Loucy (cell line): ENCODE measurements around the gene NPPA.

Source experiments
- H2AFZ ChIP-seq: fragments of 200-600 bp; sonication (generic); 2 replicates; pipeline ENCODE4 v1.6.0; 2016; ENCODE audit warnings: antibody characterized with exemption, mild to moderate bottlenecking, low read length, moderate library complexity
- H3F3A ChIP-seq: fragments of 200-600 bp; 2 replicates; pipeline ENCODE4 v1.6.0; 2016; ENCODE audit warnings: antibody characterized with exemption, low read depth, mild to moderate bottlenecking
- H3K27me3 ChIP-seq: fragments of 200-600 bp; sonication (generic); 2 replicates; pipeline ENCODE4 v1.6.1; 2014; ENCODE audit warnings: low read length, mild to moderate bottlenecking; ENCODE audit not compliant: insufficient read depth, poor library complexity, severe bottlenecking
- H3K36me3 ChIP-seq: fragments of 200-600 bp; sonication (generic); 2 replicates; pipeline ENCODE4 v1.6.1; 2016; ENCODE audit warnings: low read length; ENCODE audit not compliant: insufficient read depth
- H3K4me1 ChIP-seq: fragments of 200-600 bp; sonication (generic); 2 replicates; pipeline ENCODE4 v1.5.1; 2014; ENCODE audit warnings: low read length, mild to moderate bottlenecking; ENCODE audit not compliant: insufficient read depth, poor library complexity, severe bottlenecking
- H3K4me2 ChIP-seq: fragments of 200-600 bp; sonication (generic); 2 replicates; pipeline ENCODE4 v1.6.0; 2014; ENCODE audit warnings: antibody characterized with exemption, low read length, low read depth, mild to moderate bottlenecking; ENCODE audit not compliant: poor library complexity, severe bottlenecking
- H3K4me3 ChIP-seq: fragments of 200-600 bp; sonication (generic); 2 replicates; pipeline ENCODE4 v1.5.1; 2014; ENCODE audit warnings: low read length, mild to moderate bottlenecking, mixed read lengths; ENCODE audit not compliant: poor library complexity, severe bottlenecking
- H3K79me2 ChIP-seq: fragments of 200-600 bp; sonication (generic); 2 replicates; pipeline ENCODE4 v1.6.1; 2014; ENCODE audit warnings: low read length; ENCODE audit not compliant: insufficient read depth
- H3K9ac ChIP-seq: fragments of 200-600 bp; sonication (generic); 2 replicates; pipeline ENCODE4 v1.6.0; 2014; ENCODE audit warnings: mild to moderate bottlenecking, low read depth, low read length, moderate library complexity; ENCODE audit not compliant: poor library complexity, severe bottlenecking
- H3K9me2 ChIP-seq: fragments of 200-600 bp; sonication (generic); replicated peaks from 2 replicates; pipeline ENCODE4 v1.6.1; 2016; ENCODE audit warnings: low read depth, low read length, mixed read lengths
- H3K9me3 ChIP-seq: fragments of 200-600 bp; sonication (generic); 2 replicates; pipeline ENCODE4 v1.6.1; 2014; ENCODE audit warnings: mild to moderate bottlenecking, antibody characterized with exemption, low read length, low read depth; ENCODE audit not compliant: insufficient read depth
- H4K20me1 ChIP-seq: fragments of 200-600 bp; sonication (generic); 2 replicates; pipeline ENCODE4 v1.6.0; 2014; ENCODE audit warnings: antibody characterized with exemption, low read length, mild to moderate bottlenecking; ENCODE audit not compliant: insufficient read depth, poor library complexity, severe bottlenecking
- CTCF ChIP-seq: fragments of 200-600 bp; sonication (generic); conservative IDR thresholded peaks from 2 replicates; pipeline ENCODE4 v1.5.1; 2014; ENCODE audit warnings: mild to moderate bottlenecking, antibody characterized with exemption, low read length
- EZH2phosphoT487 ChIP-seq: fragments of 200-600 bp; IDR thresholded peaks from 2 replicates; pipeline ENCODE4 v1.6.1; 2018; ENCODE audit warnings: antibody characterized with exemption, mild to moderate bottlenecking, moderate library complexity, borderline replicate concordance

The NPPA gene

GRCh38 chr1:11850156-11850555, 2.6 kb upstream of the NPPA start:
- Histone ChIP-seq H3K9ac (no peak overlapping the region), H3K79me2 (no peaks in the 10 kb centered on the region), H3K36me3 (no peaks in the 10 kb centered on the region), H3K27me3 (no peaks in the 10 kb centered on the region), H3K4me1 (no peaks in the 10 kb centered on the region), H3K9me2 (no peaks in the 10 kb centered on the region), H3F3A (0 out of 2 replicates have a peak, but pooled peaks cover 3% of the 10 kb centered on the region), H3K4me2 (no peak overlapping the region), H3K4me3 (no peak overlapping the region), H4K20me1 (peaks cover 3% of the 10 kb centered on the region), H3K9me3 (no peaks in the 10 kb centered on the region), H2AFZ (no peak overlapping the region)
- TF ChIP-seq CTCF (no peak), EZH2phosphoT487 (no peak)

GRCh38 chr1:11848373-11848700, 754 bp upstream of the NPPA start:
- H4K20me1 ChIP-seq: peaks cover 3% of the 10 kb centered on the region
- H3K4me2 ChIP-seq: no peak overlapping the region

GRCh38 chr1:11845641-11846335, 1.8 kb downstream of the NPPA start:
- peaks cover 3% of the 10 kb centered on the region for H4K20me1 ChIP-seq
- H3K36me3 ChIP-seq: peaks cover 12% of the 10 kb centered on the region; the same call in 1 of the 2 replicates
- H3K4me2 ChIP-seq: no peak overlapping the region

More at GRCh38 chr1:11848373-11848700, 754 bp upstream of the NPPA start:
- Histone ChIP-seq H2AFZ (no peak overlapping the region), H3K9me3 (no peaks in the 10 kb centered on the region), H3K36me3 (peaks cover 6% of the 10 kb centered on the region; the same call in 1 of the 2 replicates), H3F3A (0 out of 2 replicates have a peak, but pooled peaks cover 3% of the 10 kb centered on the region), H3K4me3 (no peak overlapping the region), H3K9ac (no peak overlapping the region), H3K27me3 (no peaks in the 10 kb centered on the region), H3K9me2 (no peaks in the 10 kb centered on the region), H3K79me2 (no peaks in the 10 kb centered on the region), H3K4me1 (peaks cover 1% of the 10 kb centered on the region)
- TF ChIP-seq CTCF: no peak
- no peak for TF ChIP-seq EZH2phosphoT487

More at GRCh38 chr1:11845641-11846335, 1.8 kb downstream of the NPPA start:
- no peak overlapping the region for H3K9ac ChIP-seq
- H3K27me3 ChIP-seq: no peaks in the 10 kb centered on the region
- no peaks in the 10 kb centered on the region for H3K79me2 ChIP-seq
- H3K9me3 ChIP-seq: no peaks in the 10 kb centered on the region
- TF ChIP-seq CTCF (no peak), EZH2phosphoT487 (no peak)
- H2AFZ ChIP-seq: no peak overlapping the region
- H3K9me2 ChIP-seq: no peaks in the 10 kb centered on the region
- peaks cover 20% of the 10 kb centered on the region; the same call in 1 of the 2 replicates for H3F3A ChIP-seq
- H3K4me3 ChIP-seq: no peak overlapping the region
- H3K4me1 ChIP-seq: peaks cover 26% of the 10 kb centered on the region
